ENCODE measurements around the gene SAFB. TPM values are rescaled to one million over a fixed set of nuclear protein-coding genes. Genes with fewer than 3 reads are reported as not detected.

SAFB gene
- total RNA-seq, 1 donor from 2014 or later = 65.1 TPM

- Histone ChIP-seq H3K4me2 (ENCODE audit: low read length) (no peak overlapping the region), H3K4me1 (ENCODE audit: insufficient read depth, low read length) (peaks cover 6% of the 10 kb centered on the region), H3K4me3 (ENCODE audit: insufficient read depth, low read depth, low read length) (no peak overlapping the region), H3K27me3 (ENCODE audit: insufficient read depth, low read length) (no peaks in the 10 kb centered on the region), H3K9me3 (ENCODE audit: insufficient read depth, low read depth, low read length) (no peaks in the 10 kb centered on the region), H2AFZ (ENCODE audit: low read depth, low read length) (no peak overlapping the region), H3K9ac (ENCODE audit: low read length) (no peak overlapping the region), H3K36me3 (ENCODE audit: insufficient read depth, low read length) (peaks cover 55% of the 10 kb centered on the region), H4K20me1 (ENCODE audit: insufficient read depth, low read length) (peaks cover 71% of the 10 kb centered on the region), H3K27ac (ENCODE audit: low read depth, low read length) (no peak overlapping the region), H3K79me2 (ENCODE audit: insufficient read depth, low read length) (peaks cover 65% of the 10 kb centered on the region)
- TF ChIP-seq CTCF (IDR thresholded peaks at IDR 0.05; ENCODE audit: insufficient read depth, low read depth, low read length) = no peak
- TF ChIP-seq EZH2 (IDR thresholded peaks at IDR 0.05; ENCODE audit: insufficient read depth, low read length) = no peak
- H3K4me1 Mint-ChIP-seq (ENCODE audit: low read depth, unreplicated experiment) = peaks cover 13% of the 10 kb centered on the region
- peaks cover 25% of the 10 kb centered on the region for H3K36me3 Mint-ChIP-seq (ENCODE audit: low read depth, unreplicated experiment)
- no peaks in the 10 kb centered on the region for H3K9me3 Mint-ChIP-seq (ENCODE audit: unreplicated experiment)
- no peaks in the 10 kb centered on the region for H3K27me3 Mint-ChIP-seq (ENCODE audit: low read depth, unreplicated experiment)
- no peak overlapping the region for H3K27ac Mint-ChIP-seq (ENCODE audit: unreplicated experiment)
- H3K4me3 Mint-ChIP-seq (ENCODE audit: unreplicated experiment) = no peak overlapping the region
- DNase-seq (ENCODE audit: low read depth) (no peak), FAIRE-seq (no peak)
Measured at GRCh38 chr19:5646703-5647102, 23.8 kb downstream of the SAFB start.

GRCh38 chr19:5648464-5648863 is 25.6 kb downstream of the SAFB start:
- Histone ChIP-seq H3K4me2 (ENCODE audit: low read length) (no peak overlapping the region), H2AFZ (ENCODE audit: low read depth, low read length) (no peak overlapping the region), H3K36me3 (ENCODE audit: insufficient read depth, low read length) (peaks cover 57% of the 10 kb centered on the region), H3K9me3 (ENCODE audit: insufficient read depth, low read depth, low read length) (no peaks in the 10 kb centered on the region), H3K4me3 (ENCODE audit: insufficient read depth, low read depth, low read length) (no peak overlapping the region), H3K4me1 (ENCODE audit: insufficient read depth, low read length) (peaks cover 6% of the 10 kb centered on the region), H3K27me3 (ENCODE audit: insufficient read depth, low read length) (no peaks in the 10 kb centered on the region), H3K27ac (ENCODE audit: low read depth, low read length) (no peak overlapping the region), H4K20me1 (ENCODE audit: insufficient read depth, low read length) (peaks cover 68% of the 10 kb centered on the region), H3K79me2 (ENCODE audit: insufficient read depth, low read length) (peaks cover 47% of the 10 kb centered on the region), H3K9ac (ENCODE audit: low read length) (no peak overlapping the region)
- H3K4me1 Mint-ChIP-seq (ENCODE audit: low read depth, unreplicated experiment) = peaks cover 13% of the 10 kb centered on the region
- H3K27ac Mint-ChIP-seq (ENCODE audit: unreplicated experiment) = no peak overlapping the region
- TF ChIP-seq CTCF (IDR thresholded peaks at IDR 0.05; ENCODE audit: insufficient read depth, low read depth, low read length) (no peak), EZH2 (IDR thresholded peaks at IDR 0.05; ENCODE audit: insufficient read depth, low read length) (no peak)
- no peaks in the 10 kb centered on the region for H3K27me3 Mint-ChIP-seq (ENCODE audit: low read depth, unreplicated experiment)
- peaks cover 33% of the 10 kb centered on the region for H3K36me3 Mint-ChIP-seq (ENCODE audit: low read depth, unreplicated experiment)
- no peak for DNase-seq (ENCODE audit: low read depth)
- no peaks in the 10 kb centered on the region for H3K9me3 Mint-ChIP-seq (ENCODE audit: unreplicated experiment)
- H3K4me3 Mint-ChIP-seq (ENCODE audit: unreplicated experiment) = no peak overlapping the region
- peak; percentile 56 for FAIRE-seq

DNA sequence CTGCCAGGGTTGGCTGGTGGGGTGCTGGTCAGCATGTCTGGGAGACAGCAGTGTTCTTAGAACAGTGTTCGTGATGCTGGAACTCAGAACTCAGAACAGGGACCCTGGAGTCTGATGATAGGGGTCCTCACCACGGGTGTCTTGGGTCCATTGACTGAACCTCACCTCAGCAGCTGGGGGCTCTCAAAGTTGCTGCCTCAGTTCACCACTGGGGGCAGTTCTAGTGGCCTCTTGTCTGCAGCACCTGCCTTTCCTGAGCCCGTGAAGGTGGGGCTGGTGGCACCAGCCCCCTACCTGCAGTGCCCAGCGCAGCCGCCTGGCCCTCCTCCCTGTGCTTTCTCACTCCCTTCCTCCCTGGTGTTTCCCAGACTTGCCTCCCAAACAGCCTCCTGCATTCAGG is 28.5 kb downstream of the SAFB start:
- Histone ChIP-seq H3K9ac (ENCODE audit: low read length) (no peak overlapping the region), H4K20me1 (ENCODE audit: insufficient read depth, low read length) (peaks cover 51% of the 10 kb centered on the region), H3K27me3 (ENCODE audit: insufficient read depth, low read length) (no peaks in the 10 kb centered on the region), H3K4me3 (ENCODE audit: insufficient read depth, low read depth, low read length) (no peak overlapping the region), H3K4me1 (ENCODE audit: insufficient read depth, low read length) (no peaks in the 10 kb centered on the region), H3K4me2 (ENCODE audit: low read length) (no peak overlapping the region), H3K36me3 (ENCODE audit: insufficient read depth, low read length) (peaks cover 66% of the 10 kb centered on the region), H3K79me2 (ENCODE audit: insufficient read depth, low read length) (peaks cover 18% of the 10 kb centered on the region), H3K9me3 (ENCODE audit: insufficient read depth, low read depth, low read length) (no peaks in the 10 kb centered on the region), H3K27ac (ENCODE audit: low read depth, low read length) (no peak overlapping the region), H2AFZ (ENCODE audit: low read depth, low read length) (no peak overlapping the region)
- FAIRE-seq (no peak), DNase-seq (ENCODE audit: low read depth) (no peak)
- no peak overlapping the region for H3K27ac Mint-ChIP-seq (ENCODE audit: unreplicated experiment)
- H3K9me3 Mint-ChIP-seq (ENCODE audit: unreplicated experiment) = no peaks in the 10 kb centered on the region
- H3K27me3 Mint-ChIP-seq (ENCODE audit: low read depth, unreplicated experiment) = no peaks in the 10 kb centered on the region
- no peaks in the 10 kb centered on the region for H3K4me1 Mint-ChIP-seq (ENCODE audit: low read depth, unreplicated experiment)
- TF ChIP-seq CTCF (IDR thresholded peaks at IDR 0.05; ENCODE audit: insufficient read depth, low read depth, low read length) = no peak
- TF ChIP-seq EZH2 (IDR thresholded peaks at IDR 0.05; ENCODE audit: insufficient read depth, low read length) = no peak
- H3K36me3 Mint-ChIP-seq (ENCODE audit: low read depth, unreplicated experiment) = peaks cover 35% of the 10 kb centered on the region
- H3K4me3 Mint-ChIP-seq (ENCODE audit: unreplicated experiment) = no peak overlapping the region

Measured in astrocyte (in vitro differentiated cells and primary cell).